HepG2 (cell line): Measurements from ENCODE around the gene CEP19.

Experiments used
- BHLHE40 ChIP-seq: IDR thresholded peaks from 2 replicates; pipeline ENCODE4 v1.6.1; 2011; ENCODE audit warnings: low read length, improper control_type of control experiment
- CEBPB ChIP-seq: IDR thresholded peaks from 2 replicates; pipeline ENCODE4 v1.6.1; 2011; ENCODE audit warnings: low read depth, low read length, improper control_type of control experiment, borderline replicate concordance
- MNT ChIP-seq: fragments of 450-650 bp; IDR thresholded peaks from 2 replicates; pipeline ENCODE4 v1.6.1; 2016
- NFKB2 ChIP-seq: sonication (generic); formaldehyde crosslinking; IDR thresholded peaks from 2 replicates; pipeline ENCODE4 v1.4.0; 2020; ENCODE audit warnings: missing genetic modification reagents, borderline replicate concordance
- POLR2AphosphoS5 ChIP-seq: IDR thresholded peaks from 2 replicates; pipeline ENCODE4 v1.6.1; 2012; ENCODE audit warnings: low read depth, low read length
- PPARG ChIP-seq: conservative IDR thresholded peaks from 2 replicates; pipeline ENCODE4 v1.6.1; 2016; ENCODE audit warnings: missing biosample characterization, missing genetic modification reagents
- TARDBP ChIP-seq: sonication (generic); formaldehyde crosslinking; IDR thresholded peaks from 2 replicates; pipeline ENCODE4 v1.8.0; 2022; ENCODE audit warnings: mild to moderate bottlenecking, missing genetic modification reagents
- TP53 ChIP-seq: sonication (generic); formaldehyde crosslinking; conservative IDR thresholded peaks from 2 replicates; pipeline ENCODE4 v1.4.0; 2020; ENCODE audit warnings: missing genetic modification reagents
- ZNF484 ChIP-seq: sonication (generic); formaldehyde crosslinking; IDR thresholded peaks from 2 replicates; pipeline ENCODE4 v1.5.1; 2020; ENCODE audit warnings: mild to moderate bottlenecking, low read depth, missing genetic modification reagents, borderline replicate concordance
- TF ChIP-seq, protein P1 (sequence below), 2 experiments: sonication (generic) in 1 of 2; formaldehyde crosslinking in 1 of 2; IDR thresholded peaks; 2 replicates each; pipeline versions ENCODE4 v1.4.0 to v1.6.1; 2018 to 2020; ENCODE audit warnings: missing genetic modification reagents in 2 of 2, borderline replicate concordance in 1 of 2, low read depth in 1 of 2, mild to moderate bottlenecking in 1 of 2, missing biosample characterization in 1 of 2

- TF ChIP-seq ZNF484 (CRISPR knock-in tag) (no peak), TP53 (no peak), NFKB2 (CRISPR knock-in tag) (no peak), MNT (no peak), BHLHE40 (no peak), PPARG (CRISPR knock-in tag) (no peak), CEBPB (no peak), POLR2AphosphoS5 (no peak), TARDBP (CRISPR knock-in tag) (no peak)
- TF ChIP-seq, protein P1, sequence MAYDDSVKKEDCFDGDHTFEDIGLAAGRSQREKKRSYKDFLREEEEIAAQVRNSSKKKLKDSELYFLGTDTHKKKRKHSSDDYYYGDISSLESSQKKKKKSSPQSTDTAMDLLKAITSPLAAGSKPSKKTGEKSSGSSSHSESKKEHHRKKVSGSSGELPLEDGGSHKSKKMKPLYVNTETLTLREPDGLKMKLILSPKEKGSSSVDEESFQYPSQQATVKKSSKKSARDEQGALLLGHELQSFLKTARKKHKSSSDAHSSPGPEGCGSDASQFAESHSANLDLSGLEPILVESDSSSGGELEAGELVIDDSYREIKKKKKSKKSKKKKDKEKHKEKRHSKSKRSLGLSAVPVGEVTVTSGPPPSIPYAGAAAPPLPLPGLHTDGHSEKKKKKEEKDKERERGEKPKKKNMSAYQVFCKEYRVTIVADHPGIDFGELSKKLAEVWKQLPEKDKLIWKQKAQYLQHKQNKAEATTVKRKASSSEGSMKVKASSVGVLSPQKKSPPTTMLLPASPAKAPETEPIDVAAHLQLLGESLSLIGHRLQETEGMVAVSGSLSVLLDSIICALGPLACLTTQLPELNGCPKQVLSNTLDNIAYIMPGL (CRISPR knock-in tag; IDR thresholded peaks at IDR 0.05; ENCODE audit: borderline replicate concordance in 1 of 2, low read depth in 1 of 2), result no peak
Observed at GRCh38 chr3:196721097-196721496, 9.0 kb upstream of the CEP19 start.
